Subcutaneous adipose tissue (tissue), 4 donors: ENCODE data around the gene ZNF625. TPM values are rescaled to one million over a fixed set of nuclear protein-coding genes. Genes with fewer than 3 reads are reported as not detected.

Experiments used
- CTCF ChIP-seq: fragments of 450-650 bp; IDR thresholded peaks from one replicate; pipeline ENCODE4 v1.5.1; 2016; ENCODE audit warnings: low read depth, mild to moderate bottlenecking, control low read depth, antibody characterized with exemption, moderate library complexity
- total RNA-seq, 4 donors: library from RNA; depleted of rRNA; stranded (reverse); fragments of >200 nt; gene quantifications; one replicate each; pipeline ENCODE4 v1.1.0, GENCODE V29; 2016

ZNF625 gene
- total RNA-seq, 4 donors from 2014 or later = 3.1 to 5.8 (median 4.4) TPM

GRCh38 chr19:12187625-12188024 is 31.1 kb upstream of the ZNF625 start:
- TF ChIP-seq CTCF = no peak

- no peak for TF ChIP-seq CTCF
These were observed 23.8 kb upstream of the ZNF625 start for GRCh38 chr19:12180377-12180776.

GRCh38 chr19:12166626-12167025 is 10.1 kb upstream of the ZNF625 start:
- TF ChIP-seq CTCF = no peak

GRCh38 chr19:12163826-12164225 is 7.3 kb upstream of the ZNF625 start:
- no peak for TF ChIP-seq CTCF

GRCh38 chr19:12162882-12163806 is 6.6 kb upstream of the ZNF625 start, which contains the start of gene ZNF136:
TSS of gene ZNF136 (plus strand) at chr19:12163096. CDS start at chr19:12163204, 108 bp downstream.
- TF ChIP-seq CTCF = no peak

- TF ChIP-seq CTCF = no peak
These were observed 6.0 kb upstream of the ZNF625 start for GRCh38 chr19:12162513-12162881.

GRCh38 chr19:12159773-12160414 is 3.4 kb upstream of the ZNF625 start:
- TF ChIP-seq CTCF = no peak
